K562 (cell line): ENCODE data around the gene ADRA2A. TPM values are rescaled to one million over a fixed set of nuclear protein-coding genes. Genes with fewer than 3 reads are reported as not detected.

Experiments used
- ATAC-seq: fragments of 200-7000 bp; cut with Tn5 transposase; 3 replicates; pipeline ENCODE4 v1.9.1; 2020; ENCODE audit warnings: moderate library complexity
- BruUV-seq: library from RNA; stranded (reverse); fragments of 400-500 nt; replicated peaks from 2 replicates; lab custom pipeline; 2021; lab: Mats Ljungman, UMichigan
- CTCF ChIA-PET: fragments of 300-600 bp; formaldehyde crosslinking; extraction: SDS; loops from one replicate; lab custom pipeline; 2021; ENCODE audit warnings: low intra/inter-chr PET ratio; lab: Yijun Ruan, JAX
- POLR2A ChIA-PET: fragments of 300-600, 350-650 bp; sonication (Branson Sonifier 250); formaldehyde crosslinking; extraction: SDS; loops from one replicate; lab custom pipeline; 2021; ENCODE audit warnings: antibody characterized with exemption, inconsistent platforms; lab: Yijun Ruan, JAX
- DNase-seq, 4 experiments: peaks; one replicate each; pipeline versions ENCODE4 v3.0.0 to v3.0.0-alpha.2; 2011 to 2018; ENCODE audit warnings: low spot score in 3 of 4, mixed read lengths in 3 of 4; ENCODE audit errors: extremely low read depth in 1 of 4
- FAIRE-seq: peaks from 2 replicates; lab custom pipeline; 2011; peaks lifted over from hg19 to GRCh38; lab: Jason Lieb, UNC
- H2AFZ ChIP-seq: 2 replicates; pipeline ENCODE4 v1.6.0; 2011; ENCODE audit warnings: low read depth, low read length, control low read depth, inconsistent platforms
- H3K27ac ChIP-seq: fragments of 200-600 bp; 3 replicates; pipeline ENCODE4 v1.8.0; 2011; ENCODE audit warnings: low read depth, mild to moderate bottlenecking, control low read depth, inconsistent platforms, low read length, moderate library complexity, mixed read lengths; ENCODE audit errors: extremely low read depth
- H3K27me3 ChIP-seq, 2 experiments: fragments of 300-600 bp in 1 of 2; 2 replicates in 1 of 2; 3 replicates in 1 of 2; pipeline versions ENCODE4 v1.6.0 to v1.8.0; 2011; ENCODE audit warnings: inconsistent platforms in 2 of 2, low read length in 2 of 2, mild to moderate bottlenecking in 1 of 2, mixed read lengths in 1 of 2, moderate library complexity in 1 of 2; ENCODE audit not compliant: control insufficient read depth in 2 of 2, insufficient read depth in 2 of 2
- H3K36me3 ChIP-seq: fragments of 300-600 bp; 3 replicates; pipeline ENCODE4 v1.8.0; 2011; ENCODE audit warnings: mild to moderate bottlenecking, low read length, inconsistent platforms; ENCODE audit not compliant: control insufficient read depth, insufficient read depth
- H3K4me1 ChIP-seq, 2 experiments: fragments of 200-600 bp in 1 of 2; replicated peaks in 1 of 2; 2 replicates in 1 of 2; 3 replicates in 1 of 2; pipeline versions ENCODE4 v1.5.1 to v1.8.0; 2011; ENCODE audit warnings: inconsistent platforms in 2 of 2, low read length in 2 of 2, mild to moderate bottlenecking in 1 of 2, mixed read lengths in 1 of 2, moderate library complexity in 1 of 2; ENCODE audit not compliant: control insufficient read depth in 2 of 2, insufficient read depth in 2 of 2
- H3K4me2 ChIP-seq: 2 replicates; pipeline ENCODE4 v1.6.1; 2011; ENCODE audit warnings: low read length, control low read depth, inconsistent platforms, mixed read lengths; ENCODE audit not compliant: insufficient read depth
- H3K4me3 ChIP-seq: fragments of 200-600 bp; sonication (generic), shearing (Covaris generic); 2 replicates; pipeline ENCODE4 v1.5.1; 2016; ENCODE audit warnings: control low read depth, inconsistent platforms
- H3K79me2 ChIP-seq: fragments of 200-600 bp; 3 replicates; pipeline ENCODE4 v1.8.0; 2011; ENCODE audit warnings: low read length, inconsistent platforms; ENCODE audit not compliant: control insufficient read depth, insufficient read depth
- H3K9ac ChIP-seq, 2 experiments: 2 replicates each; pipeline versions ENCODE4 v1.6.0 to v1.6.1; 2011; ENCODE audit warnings: low read depth in 2 of 2, low read length in 2 of 2, control low read depth in 1 of 2, inconsistent platforms in 1 of 2, mild to moderate bottlenecking in 1 of 2, mixed read lengths in 1 of 2; ENCODE audit not compliant: insufficient read depth in 1 of 2
- H3K9me1 ChIP-seq: one replicate; pipeline ENCODE4 v1.6.0; 2011; ENCODE audit warnings: inconsistent platforms, mild to moderate bottlenecking, low read length, moderate library complexity; ENCODE audit not compliant: control insufficient read depth, insufficient read depth
- H3K9me3 ChIP-seq: replicated peaks from 2 replicates; pipeline ENCODE4 v1.5.1; 2011; ENCODE audit warnings: low read depth, low read length, inconsistent platforms; ENCODE audit not compliant: control insufficient read depth, insufficient read depth
- H4K20me1 ChIP-seq: replicated peaks from 2 replicates; pipeline ENCODE4 v1.6.1; 2011; ENCODE audit warnings: low read length, inconsistent platforms, mixed read lengths; ENCODE audit not compliant: control insufficient read depth, insufficient read depth
- EP300 ChIP-seq: IDR thresholded peaks from 2 replicates; pipeline ENCODE4 v1.6.1; 2012; ENCODE audit warnings: low read length, improper control_type of control experiment
- ESRRA ChIP-seq: fragments of 450-650 bp; IDR thresholded peaks from 2 replicates; pipeline ENCODE4 v1.6.1; 2014; ENCODE audit warnings: low read depth, mild to moderate bottlenecking, moderate library complexity, borderline replicate concordance
- EZH2 ChIP-seq: IDR thresholded peaks from 2 replicates; pipeline ENCODE4 v1.6.1; 2012; ENCODE audit warnings: low read depth, mild to moderate bottlenecking, inconsistent platforms, low read length, borderline replicate concordance
- HNRNPL ChIP-seq: fragments of 200-400 bp; formaldehyde crosslinking; IDR thresholded peaks from 2 replicates; pipeline ENCODE4 v1.6.1; 2017; ENCODE audit warnings: low read depth, mild to moderate bottlenecking, low read length
- MCM3 ChIP-seq: fragments of 450-650 bp; IDR thresholded peaks from 2 replicates; pipeline ENCODE4 v1.6.1; 2016
- NCOA1 ChIP-seq: fragments of 450-650 bp; IDR thresholded peaks from 2 replicates; pipeline ENCODE4 v1.6.1; 2016; ENCODE audit warnings: low read depth
- NFE2L1 ChIP-seq: fragments of 450-650 bp; IDR thresholded peaks from 2 replicates; pipeline ENCODE4 v1.6.1; 2016; ENCODE audit warnings: missing genetic modification characterization, low read depth, mild to moderate bottlenecking, missing compliant biosample characterization, moderate library complexity, borderline replicate concordance
- NFIC ChIP-seq: fragments of 450-650 bp; IDR thresholded peaks from 2 replicates; pipeline ENCODE4 v1.6.1; 2017; ENCODE audit warnings: mild to moderate bottlenecking, inconsistent platforms
- RBM17 ChIP-seq: fragments of 200-400 bp; formaldehyde crosslinking; IDR thresholded peaks from 2 replicates; pipeline ENCODE4 v1.6.1; 2017; ENCODE audit warnings: low read depth, mild to moderate bottlenecking, low read length, borderline replicate concordance
- SP2 ChIP-seq: IDR thresholded peaks from 2 replicates; pipeline ENCODE4 v1.6.1; 2011; ENCODE audit warnings: mild to moderate bottlenecking, low read depth, low read length, moderate library complexity; ENCODE audit not compliant: poor library complexity, severe bottlenecking; ENCODE audit errors: extremely low read depth
- SRSF9 ChIP-seq: fragments of 200-400 bp; formaldehyde crosslinking; IDR thresholded peaks from 2 replicates; pipeline ENCODE4 v1.6.1; 2017; ENCODE audit warnings: low read depth, low read length, borderline replicate concordance
- TARDBP ChIP-seq: fragments of 450-650 bp; IDR thresholded peaks from 2 replicates; pipeline ENCODE4 v1.6.1; 2016
- TBP ChIP-seq: optimal IDR thresholded peaks from 2 replicates; pipeline ENCODE3; 2011; ENCODE audit warnings: low read depth, low read length, improper control_type of control experiment
- YBX1 ChIP-seq: fragments of 450-650 bp; IDR thresholded peaks from 2 replicates; pipeline ENCODE4 v1.7.1; 2016; ENCODE audit warnings: mild to moderate bottlenecking
- ZNF347 ChIP-seq: fragments of 450-650 bp; formaldehyde crosslinking; IDR thresholded peaks from 2 replicates; pipeline ENCODE4 v1.4.0; 2020; ENCODE audit warnings: low read depth, mild to moderate bottlenecking, moderate library complexity
- WGBS: fragments of 100-300 bp; shearing (Covaris generic); methylation state at CpG from one replicate; pipeline ENCODE4 v1.1.6; 2016; ENCODE audit warnings: low coverage, mixed read lengths; ENCODE audit not compliant: insufficient coverage; ENCODE audit errors: missing lambda C conversion rate; 5-methylcytosine and 5-hydroxymethylcytosine counted together
- in situ Hi-C: fragments of 300-500 bp; cut with MboI; formaldehyde crosslinking; loops from 4 replicates; pipeline ENCODE4 v1.15.0; 2018; ENCODE audit warnings: inconsistent platforms, mixed read lengths
- intact Hi-C: fragments of 100-400 bp; cut with micrococcal nuclease; formaldehyde crosslinking; loops from 2 replicates; pipeline ENCODE4 v1.14.2; 2022
- polyA plus RNA-seq, 8 experiments: library from polyadenylated mRNA; depleted of rRNA in 4 of 8; stranded (reverse) in 5 of 8; unstranded in 3 of 8; fragments of >200 nt; fragmentation: Nextera tagmentation in 2 of 8; fragmentation: Illumina TruSeq in 1 of 8; extraction: Ambion mirVana in 2 of 8; extraction: Trizol in 1 of 8; gene quantifications; 2 replicates each; pipeline versions ENCODE4 v1.2.1 to v1.2.3, GENCODE V29; 2011 to 2014; ENCODE audit warnings: inconsistent platforms in 1 of 8, missing spikeins in 1 of 8
- total RNA-seq, 7 experiments: library from RNA; depleted of rRNA in 6 of 7; stranded (reverse); fragments of >200 nt in 6 of 7; fragmentation: Illumina TruSeq in 2 of 7; extraction: Trizol in 2 of 7; gene quantifications; 2 replicates each; pipeline versions ENCODE4 v1.2.1 to v1.2.3, GENCODE V29; 2011 to 2021; ENCODE audit warnings: low replicate concordance in 1 of 7
- TF ChIP-seq, protein P1 (sequence below), 2 experiments: fragments of 250-450 bp in 1 of 2; fragments of 450-650 bp in 1 of 2; sonication (Bioruptor Pico) in 1 of 2; IDR thresholded peaks; 2 replicates each; pipeline versions ENCODE4 v1.6.1 to v1.8.0; 2016 to 2021; ENCODE audit warnings: mild to moderate bottlenecking in 2 of 2, moderate library complexity in 2 of 2, missing compliant biosample characterization in 1 of 2, missing genetic modification characterization in 1 of 2

The ADRA2A gene
- total and polyA plus RNA-seq, 9 of the 15 experiments (the other 6 are each of a cell fraction or from before 2014, with no cell fraction given): not detected

GRCh38 chr10:111086574-111086973 is 9.7 kb downstream of the ADRA2A start:
- no peak overlapping the region for H3K27ac ChIP-seq
- no peaks in the 10 kb centered on the region for H3K9me3 ChIP-seq
- no peaks in the 10 kb centered on the region for H4K20me1 ChIP-seq
- H3K9me1 ChIP-seq: no peaks in the 10 kb centered on the region
- 0% methylated on average over 2 of the region's 3 CpGs for WGBS
- intact Hi-C loops: no loop called here
- no peak for DNase-seq
- no peak overlapping the region for H3K9ac ChIP-seq
- peaks cover 0 to 5% of the 10 kb centered on the region in 2 experiments; a peak in 1 of 5 replicates for H3K27me3 ChIP-seq
- no peak for ATAC-seq
- ChIA-PET CTCF (no interaction called here), POLR2A (interaction anchor here (0.7 kb wide), 1 partner anchor 45 kb away, joined by 6 read pairs; no protein-coding TSS in a partner anchor)
- in situ Hi-C loops: no loop called here
- FAIRE-seq: no peak
- TF ChIP-seq HNRNPL (no peak), EZH2 (no peak), ZNF347 (CRISPR knock-in tag) (no peak)
- TF ChIP-seq, protein P1, sequence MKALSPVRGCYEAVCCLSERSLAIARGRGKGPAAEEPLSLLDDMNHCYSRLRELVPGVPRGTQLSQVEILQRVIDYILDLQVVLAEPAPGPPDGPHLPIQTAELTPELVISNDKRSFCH (CRISPR knock-in tag; IDR thresholded peaks at IDR 0.05): no peak
- TF ChIP-seq, protein P1 (tag; IDR thresholded peaks at IDR 0.05): no peak
- no peak overlapping the region for H3K4me3 ChIP-seq
- H2AFZ ChIP-seq: no peak overlapping the region
- H3K4me1 ChIP-seq: no peaks in the 10 kb centered on the region; a peak in 1 of 5 replicates
- no peaks in the 10 kb centered on the region for H3K79me2 ChIP-seq
- H3K36me3 ChIP-seq: no peaks in the 10 kb centered on the region
- H3K4me2 ChIP-seq: no peak overlapping the region
- BruUV-seq: no TSS peak

DNA sequence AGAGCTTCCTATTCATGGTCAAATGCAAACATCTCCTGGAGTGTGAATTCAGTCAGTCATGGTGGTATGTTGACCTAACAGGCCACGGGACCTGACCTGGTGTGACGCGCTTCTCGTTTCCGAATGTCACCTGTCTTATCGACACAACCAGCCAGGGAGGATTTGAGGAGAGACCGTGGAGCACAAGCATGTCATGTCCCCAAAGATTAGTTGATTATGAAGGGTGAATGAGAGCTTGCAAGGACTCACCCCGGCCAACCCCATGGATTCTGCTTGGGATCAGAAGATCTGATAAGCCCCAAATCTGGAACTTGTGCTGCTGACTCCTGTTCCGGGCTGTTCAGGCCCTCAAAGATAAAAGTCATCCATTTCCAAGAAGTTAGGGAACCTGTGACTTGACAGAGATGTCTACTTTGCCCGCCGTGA is 10.5 kb downstream of the ADRA2A start:
- FAIRE-seq (no peak), ATAC-seq (peak; percentile 58), DNase-seq (peak in 2 of 4 experiments; percentile 9 to 41)
- POLR2A ChIA-PET: no interaction called here
- H2AFZ ChIP-seq: no peak overlapping the region
- H3K27ac ChIP-seq: no peak overlapping the region
- intact Hi-C loops: no loop called here
- no peak overlapping the region for H3K9ac ChIP-seq
- WGBS: 3% methylated on average over 10 of the region's 11 CpGs
- no peaks in the 10 kb centered on the region for H3K36me3 ChIP-seq
- H3K27me3 ChIP-seq: peaks cover 0 to 5% of the 10 kb centered on the region in 2 experiments; a peak in 1 of 5 replicates
- no TSS peak for BruUV-seq
- H3K4me2 ChIP-seq: no peak overlapping the region; the same call in 1 of the 2 replicates
- no peak overlapping the region for H3K4me3 ChIP-seq
- no peaks in the 10 kb centered on the region for H3K9me1 ChIP-seq
- CTCF ChIA-PET: no interaction called here
- H3K79me2 ChIP-seq: no peaks in the 10 kb centered on the region
- H3K4me1 ChIP-seq: no peaks in the 10 kb centered on the region; a peak in 1 of 5 replicates
- no peaks in the 10 kb centered on the region for H4K20me1 ChIP-seq
- no peaks in the 10 kb centered on the region for H3K9me3 ChIP-seq
- in situ Hi-C loops: no loop called here
- TF ChIP-seq SP2 (no peak), NFE2L1 (tag) (no peak), TBP (no peak), NCOA1 (no peak), SRSF9 (no peak), MCM3 (no peak), ESRRA (peak; percentile 18; the same call in 1 of the 2 replicates), EP300 (peak; percentile 60; the same call in 1 of the 2 replicates), TARDBP (no peak), YBX1 (no peak), NFIC (no peak), RBM17 (no peak)
